ENCODE measurements around the gene PSTK. TPM values are rescaled to one million over a fixed set of nuclear protein-coding genes. Genes with fewer than 3 reads are reported as not detected.

PSTK gene
- total and polyA plus RNA-seq, 2 of the 13 experiments (the other 11 are each of a cell fraction or from before 2014, with no cell fraction given) = 8.2 to 9.3 TPM

- TF ChIP-seq TAF15 (IDR thresholded peaks at IDR 0.05; ENCODE audit: low read depth, low read length, poor library complexity, severe bottlenecking) (no peak), STAG1 (CRISPR knock-in tag; IDR thresholded peaks at IDR 0.05) (0 out of 2 replicates have a peak, but pooled peaks have one; percentile 3), NFYC (CRISPR knock-in tag; IDR thresholded peaks at IDR 0.05) (peak; percentile 42; the same call in 1 of the 2 replicates), ZNF407 (CRISPR knock-in tag; IDR thresholded peaks at IDR 0.05; ENCODE audit: not compliant biosample characterization) (peak; percentile 95), KAT2B (IDR thresholded peaks at IDR 0.05; ENCODE audit: borderline replicate concordance, low read depth, low read length) (no peak), PPARG (CRISPR knock-in tag; conservative IDR thresholded peaks at IDR 0.05) (no peak), LBX2 (CRISPR knock-in tag; IDR thresholded peaks at IDR 0.05; ENCODE audit: borderline replicate concordance) (peak; percentile 95; the same call in 1 of the 2 replicates), ESRRA (CRISPR knock-in tag; IDR thresholded peaks at IDR 0.05; ENCODE audit: low read depth) (peak; percentile 46; the same call in 1 of the 2 replicates), NFIC (IDR thresholded peaks at IDR 0.05; ENCODE audit: low read length) (no peak), ZNF780A (CRISPR knock-in tag; IDR thresholded peaks at IDR 0.05) (peak; percentile 64; the same call in 1 of the 2 replicates), ZFP90 (CRISPR knock-in tag; IDR thresholded peaks at IDR 0.05; ENCODE audit: borderline replicate concordance) (0 out of 2 replicates have a peak, but pooled peaks have one; percentile 34), SIN3B (IDR thresholded peaks at IDR 0.05; ENCODE audit: low read length) (0 out of 2 replicates have a peak, but pooled peaks have one; percentile 65), CENPX (CRISPR knock-in tag; IDR thresholded peaks at IDR 0.05) (no peak)
- TF ChIP-seq, protein P1, sequence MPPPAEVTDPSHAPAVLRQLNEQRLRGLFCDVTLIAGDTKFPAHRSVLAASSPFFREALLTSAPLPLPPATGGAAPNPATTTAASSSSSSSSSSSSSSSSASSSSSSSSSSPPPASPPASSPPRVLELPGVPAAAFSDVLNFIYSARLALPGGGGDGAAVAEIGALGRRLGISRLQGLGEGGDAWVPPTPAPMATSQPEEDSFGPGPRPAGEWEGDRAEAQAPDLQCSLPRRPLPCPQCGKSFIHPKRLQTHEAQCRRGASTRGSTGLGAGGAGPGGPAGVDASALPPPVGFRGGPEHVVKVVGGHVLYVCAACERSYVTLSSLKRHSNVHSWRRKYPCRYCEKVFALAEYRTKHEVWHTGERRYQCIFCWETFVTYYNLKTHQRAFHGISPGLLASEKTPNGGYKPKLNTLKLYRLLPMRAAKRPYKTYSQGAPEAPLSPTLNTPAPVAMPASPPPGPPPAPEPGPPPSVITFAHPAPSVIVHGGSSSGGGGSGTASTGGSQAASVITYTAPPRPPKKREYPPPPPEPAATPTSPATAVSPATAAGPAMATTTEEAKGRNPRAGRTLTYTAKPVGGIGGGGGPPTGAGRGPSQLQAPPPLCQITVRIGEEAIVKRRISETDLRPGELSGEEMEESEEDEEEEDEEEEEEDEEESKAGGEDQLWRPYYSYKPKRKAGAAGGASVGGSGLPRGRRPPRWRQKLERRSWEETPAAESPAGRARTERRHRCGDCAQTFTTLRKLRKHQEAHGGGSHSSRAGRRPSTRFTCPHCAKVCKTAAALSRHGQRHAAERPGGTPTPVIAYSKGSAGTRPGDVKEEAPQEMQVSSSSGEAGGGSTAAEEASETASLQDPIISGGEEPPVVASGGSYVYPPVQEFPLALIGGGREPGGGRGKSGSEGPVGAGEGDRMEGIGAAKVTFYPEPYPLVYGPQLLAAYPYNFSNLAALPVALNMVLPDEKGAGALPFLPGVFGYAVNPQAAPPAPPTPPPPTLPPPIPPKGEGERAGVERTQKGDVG (CRISPR knock-in tag; IDR thresholded peaks at IDR 0.05; ENCODE audit: borderline replicate concordance) = peak; percentile 96
- TF ChIP-seq, protein P2, sequence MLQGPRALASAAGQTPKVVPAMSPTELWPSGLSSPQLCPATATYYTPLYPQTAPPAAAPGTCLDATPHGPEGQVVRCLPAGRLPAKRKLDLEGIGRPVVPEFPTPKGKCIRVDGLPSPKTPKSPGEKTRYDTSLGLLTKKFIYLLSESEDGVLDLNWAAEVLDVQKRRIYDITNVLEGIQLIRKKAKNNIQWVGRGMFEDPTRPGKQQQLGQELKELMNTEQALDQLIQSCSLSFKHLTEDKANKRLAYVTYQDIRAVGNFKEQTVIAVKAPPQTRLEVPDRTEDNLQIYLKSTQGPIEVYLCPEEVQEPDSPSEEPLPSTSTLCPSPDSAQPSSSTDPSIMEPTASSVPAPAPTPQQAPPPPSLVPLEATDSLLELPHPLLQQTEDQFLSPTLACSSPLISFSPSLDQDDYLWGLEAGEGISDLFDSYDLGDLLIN (CRISPR knock-in tag; IDR thresholded peaks at IDR 0.05; ENCODE audit: borderline replicate concordance) = no peak
Measured at GRCh38 chr10:122953902-122954730, 26.1 kb upstream of the PSTK start, which contains the start of gene C10orf88 (continued).
